ENCODE data around the gene MMP10.

- TF ChIP-seq CTCF (IDR thresholded peaks at IDR 0.05) (no peak), CREB1 (CRISPR knock-in tag; IDR thresholded peaks at IDR 0.05) (no peak), JUN (CRISPR knock-in tag; IDR thresholded peaks at IDR 0.05) (no peak)
Measured at GRCh38 chr11:102788334-102788995, 8.0 kb upstream of the MMP10 start.

All from WTC11 (cell line).